ENCODE measurements around the gene PCDHGB4.
A peak's percentile ranks its signal among the peaks of the same experiment; 100 is the strongest.

PCDHGB4 gene

DNA sequence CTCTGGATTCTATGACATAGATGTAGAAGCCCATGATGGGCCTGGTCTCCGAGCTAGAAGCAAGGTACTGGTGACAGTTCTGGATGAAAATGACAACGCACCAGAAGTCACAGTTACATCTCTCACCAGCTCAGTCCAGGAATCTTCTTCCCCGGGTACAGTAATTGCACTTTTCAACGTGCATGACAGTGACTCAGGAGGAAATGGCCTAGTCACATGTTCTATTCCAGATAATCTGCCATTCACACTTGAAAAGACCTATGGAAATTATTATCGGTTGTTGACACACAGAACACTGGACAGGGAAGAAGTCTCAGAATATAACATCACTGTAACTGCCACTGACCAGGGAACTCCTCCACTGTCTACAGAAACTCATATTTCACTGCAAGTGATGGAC lies 31.4 kb upstream of the PCDHGB4 start:
- ChIA-PET POLR2A (no interaction called here), CTCF (interaction anchor here (0.9 to 2.5 kb wide), 7 partner anchors 8 to 208 kb away, joined by 3 to 10 read pairs (median 4); partner anchors contain the start of genes PCDHGA10 and PCDHGA5)
- TF ChIP-seq, protein P1, sequence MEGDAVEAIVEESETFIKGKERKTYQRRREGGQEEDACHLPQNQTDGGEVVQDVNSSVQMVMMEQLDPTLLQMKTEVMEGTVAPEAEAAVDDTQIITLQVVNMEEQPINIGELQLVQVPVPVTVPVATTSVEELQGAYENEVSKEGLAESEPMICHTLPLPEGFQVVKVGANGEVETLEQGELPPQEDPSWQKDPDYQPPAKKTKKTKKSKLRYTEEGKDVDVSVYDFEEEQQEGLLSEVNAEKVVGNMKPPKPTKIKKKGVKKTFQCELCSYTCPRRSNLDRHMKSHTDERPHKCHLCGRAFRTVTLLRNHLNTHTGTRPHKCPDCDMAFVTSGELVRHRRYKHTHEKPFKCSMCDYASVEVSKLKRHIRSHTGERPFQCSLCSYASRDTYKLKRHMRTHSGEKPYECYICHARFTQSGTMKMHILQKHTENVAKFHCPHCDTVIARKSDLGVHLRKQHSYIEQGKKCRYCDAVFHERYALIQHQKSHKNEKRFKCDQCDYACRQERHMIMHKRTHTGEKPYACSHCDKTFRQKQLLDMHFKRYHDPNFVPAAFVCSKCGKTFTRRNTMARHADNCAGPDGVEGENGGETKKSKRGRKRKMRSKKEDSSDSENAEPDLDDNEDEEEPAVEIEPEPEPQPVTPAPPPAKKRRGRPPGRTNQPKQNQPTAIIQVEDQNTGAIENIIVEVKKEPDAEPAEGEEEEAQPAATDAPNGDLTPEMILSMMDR (IDR thresholded peaks at IDR 0.05; ENCODE audit: control extremely low read depth, extremely low read depth, low read depth, missing control alignments), result no peak
- DNase-seq (ENCODE audit: extremely low spot score), result no peak

DNA sequence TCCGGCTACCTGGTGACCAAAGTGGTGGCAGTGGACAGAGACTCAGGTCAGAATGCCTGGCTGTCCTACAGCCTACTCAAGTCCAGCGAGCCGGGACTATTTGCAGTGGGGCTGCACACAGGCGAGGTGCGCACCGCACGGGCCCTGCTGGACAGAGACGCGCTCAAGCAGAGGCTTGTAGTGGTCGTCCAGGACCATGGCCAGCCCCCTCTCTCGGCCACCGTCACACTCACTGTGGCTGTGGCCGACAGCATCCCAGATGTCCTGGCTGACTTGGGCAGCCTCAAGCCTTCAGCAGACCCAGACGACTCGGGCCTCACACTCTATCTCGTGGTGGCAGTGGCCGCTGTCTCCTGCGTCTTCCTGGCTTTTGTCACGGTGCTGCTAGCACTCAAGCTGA lies 30.5 kb upstream of the PCDHGB4 start:
- ChIA-PET CTCF (interaction anchor here (2.9 kb wide), 1 partner anchor 201 kb away, joined by 9 read pairs; no protein-coding TSS in a partner anchor), POLR2A (no interaction called here)
- TF ChIP-seq, protein P1 (IDR thresholded peaks at IDR 0.05; ENCODE audit: control extremely low read depth, extremely low read depth, low read depth, missing control alignments), result no peak
- DNase-seq (ENCODE audit: extremely low spot score), result no peak

DNA sequence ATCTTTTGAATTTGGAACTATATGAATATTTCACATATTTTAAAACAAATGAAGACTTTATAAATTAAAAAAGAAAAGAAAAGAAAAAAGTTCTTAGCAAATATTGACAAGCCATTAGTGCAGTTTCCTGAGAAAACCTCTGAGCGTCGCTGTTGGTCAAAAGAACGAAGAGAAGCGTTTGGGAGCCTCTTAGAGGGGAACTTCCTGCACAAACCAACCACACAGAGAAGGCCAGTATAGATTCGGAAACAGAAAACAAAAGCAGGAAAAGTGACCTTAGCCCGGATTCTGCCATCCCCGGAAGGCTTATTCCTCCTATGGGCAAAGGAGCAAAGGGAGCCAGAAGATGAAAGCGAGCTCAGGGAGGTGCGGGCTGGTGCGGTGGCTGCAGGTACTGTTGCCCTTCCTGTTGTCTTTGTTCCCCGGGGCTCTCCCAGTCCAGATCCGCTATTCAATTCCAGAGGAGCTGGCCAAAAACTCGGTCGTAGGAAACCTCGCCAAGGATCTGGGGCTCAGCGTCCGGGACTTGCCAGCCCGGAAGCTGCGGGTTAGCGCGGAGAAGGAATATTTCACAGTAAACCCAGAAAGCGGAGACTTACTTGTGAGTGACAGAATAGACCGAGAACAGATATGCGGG lies 27.6 kb upstream of the PCDHGB4 start, which contains the start of gene PCDHGB2:
Gene PCDHGB2, plus strand, starts transcription at position 205 of the 637 bp plus-strand sequence. Its CDS starts 142 bp downstream, at position 347.
- ChIA-PET POLR2A (no interaction called here), CTCF (interaction anchor here (0.7 to 2.9 kb wide), 14 partner anchors 16 to 232 kb away, joined by 3 to 9 read pairs (median 4); partner anchors contain the start of genes PCDHGA1, PCDHGA10, PCDHGA11 and PCDHGB6)
- TF ChIP-seq, protein P1 (IDR thresholded peaks at IDR 0.05; ENCODE audit: control extremely low read depth, extremely low read depth, low read depth, missing control alignments), result peak; percentile 43
- DNase-seq (ENCODE audit: extremely low spot score), result peak; percentile 46

DNA sequence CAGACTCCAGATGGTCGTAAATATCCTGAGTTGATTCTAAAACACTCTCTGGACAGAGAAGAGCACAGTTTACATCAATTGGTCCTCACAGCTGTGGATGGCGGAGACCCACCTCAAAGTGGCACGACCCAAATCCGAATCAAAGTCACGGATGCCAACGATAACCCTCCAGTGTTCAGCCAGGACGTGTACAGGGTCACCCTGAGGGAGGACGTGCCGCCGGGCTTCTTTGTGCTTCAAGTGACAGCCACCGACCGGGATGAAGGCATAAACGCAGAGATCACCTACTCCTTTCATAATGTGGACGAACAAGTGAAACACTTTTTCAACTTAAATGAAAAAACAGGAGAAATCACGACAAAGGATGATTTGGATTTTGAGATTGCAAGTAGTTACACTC lies 26.8 kb upstream of the PCDHGB4 start:
- TF ChIP-seq, protein P1 (IDR thresholded peaks at IDR 0.05; ENCODE audit: control extremely low read depth, extremely low read depth, low read depth, missing control alignments), result no peak
- DNase-seq (ENCODE audit: extremely low spot score), result no peak
- CTCF ChIA-PET, result interaction anchor here (0.7 to 1.7 kb wide), 8 partner anchors 16 to 206 kb away, joined by 3 to 7 read pairs (median 4); partner anchors contain the start of genes PCDHGA10, PCDHGB6, PCDHGB7 and PCDHGC3
- POLR2A ChIA-PET, result no interaction called here

DNA sequence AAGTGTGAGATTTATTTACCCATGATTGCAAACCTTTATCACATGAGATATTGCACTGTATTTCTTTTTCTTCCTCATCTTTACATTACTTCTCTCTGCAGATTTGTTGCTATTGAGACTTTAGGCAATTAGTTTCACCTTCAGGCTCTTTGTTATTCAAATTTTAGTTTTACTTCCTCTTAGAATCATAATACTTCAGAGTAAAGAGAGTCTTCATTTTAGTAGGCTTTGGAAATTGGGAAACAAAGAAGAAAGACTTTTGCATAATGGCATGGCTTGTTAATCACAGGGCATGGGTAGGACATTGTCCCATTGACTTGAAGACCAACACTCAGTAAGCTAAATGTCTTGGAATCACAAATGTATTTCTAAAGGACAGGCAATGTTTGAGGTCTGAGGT lies 24.8 kb upstream of the PCDHGB4 start:
- TF ChIP-seq, protein P1 (IDR thresholded peaks at IDR 0.05; ENCODE audit: control extremely low read depth, extremely low read depth, low read depth, missing control alignments), result no peak
- ChIA-PET CTCF (no interaction called here), POLR2A (no interaction called here)
- no peak for DNase-seq (ENCODE audit: extremely low spot score)

DNA sequence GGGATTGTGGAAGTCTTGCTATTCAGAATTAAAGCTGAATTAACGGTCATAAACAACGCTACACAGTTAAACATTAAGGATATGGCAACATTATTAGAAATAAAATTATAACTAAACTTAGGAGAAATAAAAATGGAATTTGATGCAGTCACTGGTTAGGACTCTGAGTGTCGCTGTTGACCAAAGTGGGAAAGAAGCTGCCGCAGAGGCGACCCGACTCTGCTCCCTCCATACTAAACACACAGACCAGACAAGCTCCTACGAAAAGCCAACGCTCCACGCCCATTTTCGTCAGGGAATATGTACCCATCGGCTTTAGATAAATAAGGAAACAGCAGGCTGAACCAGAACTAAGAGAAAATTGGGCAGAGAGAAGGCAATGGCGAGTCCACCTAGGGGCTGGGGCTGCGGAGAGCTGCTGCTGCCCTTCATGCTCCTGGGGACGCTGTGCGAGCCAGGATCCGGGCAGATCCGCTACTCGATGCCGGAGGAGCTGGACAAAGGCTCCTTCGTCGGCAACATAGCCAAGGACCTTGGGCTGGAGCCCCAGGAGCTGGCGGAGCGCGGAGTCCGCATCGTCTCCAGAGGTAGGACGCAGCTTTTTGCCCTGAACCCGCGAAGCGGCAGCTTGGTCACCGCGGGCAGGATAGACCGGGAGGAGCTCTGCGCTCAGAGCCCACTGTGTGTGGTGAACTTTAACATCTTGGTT lies 23.4 kb upstream of the PCDHGB4 start, which contains the start of gene PCDHGA5:
Gene PCDHGA5, plus strand, starts transcription at position 211 of the 709 bp plus-strand sequence. Its CDS starts 169 bp downstream, at position 380.
- TF ChIP-seq, protein P1 (IDR thresholded peaks at IDR 0.05; ENCODE audit: control extremely low read depth, extremely low read depth, low read depth, missing control alignments), result no peak
- POLR2A ChIA-PET, result no interaction called here
- CTCF ChIA-PET, result interaction anchor here (0.8 to 1.5 kb wide), 4 partner anchors 9 to 193 kb away, joined by 3 to 6 read pairs (median 4); partner anchors contain the start of genes PCDHGA10 and PCDHGA4
- no peak for DNase-seq (ENCODE audit: extremely low spot score)
